ENCODE measurements around the gene UTP14C.

UTP14C gene

DNA sequence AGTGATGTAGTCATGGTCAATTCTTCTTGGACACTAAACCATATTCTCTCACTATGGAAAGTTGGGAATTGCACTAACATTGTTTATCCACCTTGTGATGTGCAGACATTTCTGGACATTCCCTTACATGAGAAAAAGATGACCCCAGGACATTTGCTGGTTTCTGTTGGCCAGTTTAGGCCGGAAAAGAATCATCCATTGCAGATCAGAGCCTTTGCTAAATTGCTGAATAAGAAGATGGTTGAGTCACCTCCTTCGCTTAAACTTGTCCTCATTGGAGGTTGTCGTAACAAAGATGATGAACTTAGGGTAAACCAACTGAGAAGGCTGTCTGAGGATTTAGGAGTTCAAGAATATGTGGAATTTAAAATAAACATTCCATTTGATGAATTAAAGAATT is at the start of gene UTP14C:
UTP14C (plus strand) TSS at position 211 of the 400 bp plus-strand sequence. CDS start 4,114 bp downstream, outside the sequence.
- Mint-ChIP-seq H3K27ac (no peak within 1 kb of the TSS), H3K9me3 (peaks cover 27% of the 10 kb centered on the region), H3K36me3 (ENCODE audit: low read depth) (peaks cover 95% of the 10 kb centered on the region), H3K4me3 (no peak within 1 kb of the TSS), H3K4me1 (no peaks in the 10 kb centered on the region), H3K27me3 (ENCODE audit: low read depth) (no peaks in the 10 kb centered on the region)
- TF ChIP-seq, protein P1, sequence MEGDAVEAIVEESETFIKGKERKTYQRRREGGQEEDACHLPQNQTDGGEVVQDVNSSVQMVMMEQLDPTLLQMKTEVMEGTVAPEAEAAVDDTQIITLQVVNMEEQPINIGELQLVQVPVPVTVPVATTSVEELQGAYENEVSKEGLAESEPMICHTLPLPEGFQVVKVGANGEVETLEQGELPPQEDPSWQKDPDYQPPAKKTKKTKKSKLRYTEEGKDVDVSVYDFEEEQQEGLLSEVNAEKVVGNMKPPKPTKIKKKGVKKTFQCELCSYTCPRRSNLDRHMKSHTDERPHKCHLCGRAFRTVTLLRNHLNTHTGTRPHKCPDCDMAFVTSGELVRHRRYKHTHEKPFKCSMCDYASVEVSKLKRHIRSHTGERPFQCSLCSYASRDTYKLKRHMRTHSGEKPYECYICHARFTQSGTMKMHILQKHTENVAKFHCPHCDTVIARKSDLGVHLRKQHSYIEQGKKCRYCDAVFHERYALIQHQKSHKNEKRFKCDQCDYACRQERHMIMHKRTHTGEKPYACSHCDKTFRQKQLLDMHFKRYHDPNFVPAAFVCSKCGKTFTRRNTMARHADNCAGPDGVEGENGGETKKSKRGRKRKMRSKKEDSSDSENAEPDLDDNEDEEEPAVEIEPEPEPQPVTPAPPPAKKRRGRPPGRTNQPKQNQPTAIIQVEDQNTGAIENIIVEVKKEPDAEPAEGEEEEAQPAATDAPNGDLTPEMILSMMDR (IDR thresholded peaks at IDR 0.05; ENCODE audit: unreplicated experiment in 3 of 3): no peak

- Mint-ChIP-seq H3K9me3 (no peaks in the 10 kb centered on the region), H3K36me3 (ENCODE audit: low read depth) (no peaks in the 10 kb centered on the region), H3K4me1 (no peaks in the 10 kb centered on the region), H3K4me3 (no peak overlapping the region), H3K27me3 (ENCODE audit: low read depth) (no peaks in the 10 kb centered on the region), H3K27ac (no peak overlapping the region)
- TF ChIP-seq, protein P1 (IDR thresholded peaks at IDR 0.05; ENCODE audit: unreplicated experiment in 3 of 3): no peak
Measured at GRCh38 chr13:51976423-51976822, 48.1 kb upstream of the UTP14C start.

DNA sequence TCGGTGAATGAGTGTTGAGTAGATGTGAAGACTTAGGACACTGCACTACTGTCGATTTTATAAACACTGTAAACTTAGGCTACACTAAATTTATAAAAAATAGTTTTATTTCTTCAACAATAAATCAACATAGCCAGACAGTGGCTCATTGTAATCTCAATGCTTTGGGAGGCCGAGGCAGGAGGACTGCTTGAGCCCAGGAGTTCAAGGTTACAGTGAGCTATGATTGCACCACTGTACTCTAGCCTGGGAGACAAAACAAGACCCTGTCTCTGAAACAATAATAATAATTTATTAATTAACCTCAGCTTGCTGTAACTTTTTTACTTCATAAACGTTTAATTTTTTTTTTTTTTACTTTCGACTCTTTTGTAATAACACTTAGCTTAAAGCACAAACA is 47.6 kb upstream of the UTP14C start:
- H3K27me3 Mint-ChIP-seq (ENCODE audit: low read depth): no peaks in the 10 kb centered on the region
- H3K4me3 Mint-ChIP-seq: no peak overlapping the region
- H3K36me3 Mint-ChIP-seq (ENCODE audit: low read depth): no peaks in the 10 kb centered on the region
- H3K9me3 Mint-ChIP-seq: no peaks in the 10 kb centered on the region
- no peaks in the 10 kb centered on the region for H3K4me1 Mint-ChIP-seq
- TF ChIP-seq, protein P1 (IDR thresholded peaks at IDR 0.05; ENCODE audit: unreplicated experiment in 3 of 3): no peak
- no peak overlapping the region for H3K27ac Mint-ChIP-seq

- H3K4me3 Mint-ChIP-seq: no peak overlapping the region
- TF ChIP-seq, protein P1 (IDR thresholded peaks at IDR 0.05; ENCODE audit: unreplicated experiment in 3 of 3): no peak
- H3K4me1 Mint-ChIP-seq: no peaks in the 10 kb centered on the region
- no peaks in the 10 kb centered on the region for H3K36me3 Mint-ChIP-seq (ENCODE audit: low read depth)
- H3K27ac Mint-ChIP-seq: no peak overlapping the region
- H3K9me3 Mint-ChIP-seq: no peaks in the 10 kb centered on the region
- no peaks in the 10 kb centered on the region for H3K27me3 Mint-ChIP-seq (ENCODE audit: low read depth)
Measured at GRCh38 chr13:51977625-51978024, 46.9 kb upstream of the UTP14C start.

GRCh38 chr13:51978796-51979556 is 45.5 kb upstream of the UTP14C start:
- Mint-ChIP-seq H3K36me3 (ENCODE audit: low read depth) (no peaks in the 10 kb centered on the region), H3K4me3 (no peak overlapping the region), H3K4me1 (no peaks in the 10 kb centered on the region), H3K27me3 (ENCODE audit: low read depth) (no peaks in the 10 kb centered on the region), H3K27ac (no peak overlapping the region), H3K9me3 (peaks cover 4% of the 10 kb centered on the region)
- TF ChIP-seq, protein P1 (IDR thresholded peaks at IDR 0.05; ENCODE audit: unreplicated experiment in 3 of 3): no peak

- TF ChIP-seq, protein P1 (IDR thresholded peaks at IDR 0.05; ENCODE audit: unreplicated experiment in 3 of 3): no peak
- Mint-ChIP-seq H3K27me3 (ENCODE audit: low read depth) (no peaks in the 10 kb centered on the region), H3K4me1 (no peaks in the 10 kb centered on the region), H3K27ac (no peak overlapping the region), H3K36me3 (ENCODE audit: low read depth) (peaks cover 1% of the 10 kb centered on the region), H3K9me3 (peaks cover 22% of the 10 kb centered on the region), H3K4me3 (peak overlapping the region in 1 of 3 experiments; percentile 9)
Measured at GRCh38 chr13:51980908-51981307, 43.6 kb upstream of the UTP14C start.
